Measurements from ENCODE around the gene TMEM125. TPM values are rescaled to one million over a fixed set of nuclear protein-coding genes. Genes with fewer than 3 reads are reported as not detected.

TMEM125 gene
- total RNA-seq, 2 donors from 2014 or later = 0.41 to 0.65 TPM

DNA sequence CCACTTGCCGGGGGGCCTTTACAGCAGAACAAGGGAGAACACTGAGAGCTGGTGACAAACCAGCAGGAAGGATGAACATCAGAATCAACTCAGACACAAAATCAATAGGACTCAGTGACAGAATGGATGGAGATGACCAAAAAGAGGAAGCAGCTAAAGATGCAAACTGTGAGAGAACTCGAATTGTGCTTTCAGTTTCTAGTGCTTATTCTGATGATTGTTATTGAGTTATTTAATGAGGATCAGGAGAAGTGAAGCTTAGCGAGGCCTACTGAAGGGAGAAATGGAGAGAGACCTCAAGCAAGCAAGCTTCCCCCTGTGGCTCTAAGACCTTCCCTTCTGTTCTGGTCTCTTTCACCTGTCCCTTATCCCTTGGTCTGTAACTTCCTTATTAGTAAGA is 30.3 kb upstream of the TMEM125 start:
- ATAC-seq (no peak), DNase-seq (no peak)
- intact Hi-C loops (cut with DNase I) = loop anchor here (2.0 to 10.0 kb wide), 3 partner anchors 63 to 145 kb away; partner anchors contain the start of genes MED8 (in 1 of the 2), SZT2 (in 1 of the 2) and TIE1 (in 1 of the 2)

DNA sequence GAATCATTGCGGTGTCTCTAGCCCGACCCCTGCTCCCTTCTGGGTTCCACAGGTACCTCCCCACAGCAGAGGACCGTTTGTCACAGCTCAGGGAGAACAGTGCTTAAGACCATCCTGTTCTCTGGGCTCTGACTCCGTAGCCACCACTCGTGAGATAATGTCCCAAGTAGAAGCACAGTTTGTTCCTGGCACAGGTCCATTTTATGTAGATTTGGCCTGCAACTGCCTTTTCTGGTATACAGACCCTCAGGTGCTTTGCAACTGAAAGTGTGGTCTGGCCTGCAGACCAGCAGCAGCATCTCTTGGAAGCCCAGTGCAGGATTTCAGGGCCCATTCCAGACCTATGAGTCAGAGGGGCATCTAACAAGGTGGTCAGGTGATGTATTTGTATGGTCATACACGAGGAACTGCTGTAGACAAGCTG is 28.4 kb upstream of the TMEM125 start:
- ATAC-seq (peak in 1 of 2 donors; percentile 10), DNase-seq (no peak)
- intact Hi-C loops (cut with DNase I) = no loop called here

DNA sequence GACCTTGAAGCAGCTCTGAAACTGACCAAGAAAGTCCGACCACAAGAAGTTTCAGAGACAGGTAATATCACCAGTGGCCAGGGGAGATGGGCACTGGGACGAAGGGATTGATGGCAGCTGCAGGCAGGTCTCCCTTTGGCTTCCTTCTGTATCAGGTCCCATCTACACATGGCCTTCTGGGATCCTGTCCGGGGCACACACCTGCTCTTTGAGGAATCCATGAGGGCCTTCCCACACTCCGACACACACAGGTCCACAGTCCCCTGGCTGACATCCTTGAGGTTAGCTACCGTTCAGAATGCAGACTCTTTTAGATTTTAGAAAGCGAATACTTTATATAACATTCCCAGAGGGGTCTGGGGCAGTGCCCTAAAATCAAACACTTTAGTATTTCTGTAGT is 26.5 kb upstream of the TMEM125 start:
- intact Hi-C loops (cut with DNase I) = no loop called here
- DNase-seq = no peak
- ATAC-seq = no peak

DNA sequence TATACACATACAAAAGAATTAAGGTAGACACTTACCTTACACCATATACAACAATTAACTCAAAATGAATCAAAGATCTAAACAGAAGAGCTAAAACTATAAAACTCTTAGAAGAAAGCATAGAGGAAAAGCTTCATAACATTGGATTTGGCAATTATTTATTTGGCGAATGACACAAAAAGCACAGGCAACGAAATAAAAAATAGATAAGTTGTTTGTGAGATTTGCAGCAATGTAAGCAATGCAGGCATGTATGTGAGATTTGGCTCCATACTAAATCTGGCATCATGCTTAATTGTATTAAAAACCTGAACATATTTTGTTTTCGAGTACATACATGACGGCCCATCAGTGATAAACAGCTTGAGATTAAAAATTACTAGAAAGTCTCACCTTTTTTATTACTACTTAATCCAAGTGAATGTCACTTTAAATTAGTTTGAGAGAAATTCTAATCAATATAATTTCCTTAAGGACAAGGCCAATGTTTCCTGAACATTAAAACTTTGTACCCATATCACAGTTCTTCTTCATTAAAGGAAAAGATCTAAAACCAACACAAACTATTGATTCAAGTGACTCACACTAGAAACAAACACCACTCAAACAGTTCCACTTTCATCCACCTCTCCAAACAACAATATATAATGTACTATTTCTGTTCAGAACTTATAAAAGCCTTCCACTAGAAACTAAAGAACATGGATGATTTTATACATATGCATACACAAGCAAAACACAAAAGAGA is 23.1 kb upstream of the TMEM125 start:
- intact Hi-C loops (cut with DNase I) = no loop called here
- ATAC-seq (no peak), DNase-seq (no peak)

DNA sequence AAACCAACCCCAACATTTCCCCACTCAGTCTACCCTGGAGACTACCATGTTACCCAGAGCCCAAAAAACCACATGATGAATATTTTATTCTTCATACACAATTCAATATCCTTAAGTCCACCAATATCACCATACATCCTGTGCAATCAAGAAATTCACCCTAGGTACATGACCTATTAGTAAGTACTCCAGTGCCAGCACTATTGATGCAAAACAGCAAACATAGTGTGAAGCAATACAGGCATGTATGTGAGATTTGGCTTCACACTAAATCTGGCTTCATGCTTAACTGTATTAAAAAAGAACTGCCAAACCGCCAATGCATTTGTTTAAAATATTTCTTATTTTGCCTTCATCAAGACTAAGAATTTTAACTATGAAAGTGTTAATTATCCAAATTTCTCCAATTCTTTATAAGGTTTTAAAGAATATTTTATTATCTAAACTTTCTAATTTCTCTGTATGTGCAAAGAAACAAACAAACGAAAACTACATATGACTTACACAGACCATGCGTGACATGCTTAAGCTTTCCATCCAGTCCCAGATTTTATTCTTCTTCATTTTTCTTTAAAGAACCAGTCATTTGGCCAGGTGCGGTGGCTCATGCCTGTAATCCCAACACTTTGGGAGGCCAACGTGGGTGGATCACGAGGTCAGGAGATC is 22.4 kb upstream of the TMEM125 start:
- DNase-seq (no peak), ATAC-seq (no peak)
- intact Hi-C loops (cut with DNase I) = no loop called here

DNA sequence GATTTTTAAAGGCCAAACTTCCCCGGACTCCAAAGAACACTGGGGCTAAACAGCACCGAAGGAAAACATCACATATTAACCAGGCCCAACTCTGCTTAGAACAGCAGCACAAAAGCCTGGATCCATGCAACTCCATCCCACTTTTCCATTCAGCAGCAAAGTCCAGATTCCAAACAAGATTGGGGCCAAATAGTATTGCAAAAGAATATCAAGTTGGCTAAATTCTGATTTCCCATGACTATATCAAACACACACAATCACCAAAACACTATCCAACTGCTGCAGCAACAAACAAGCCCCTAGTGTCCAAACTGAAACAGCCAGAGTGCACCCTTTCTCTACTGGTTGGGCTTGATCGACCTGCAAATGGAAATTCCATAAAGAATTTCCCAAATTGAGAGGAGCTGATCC is 19.4 kb upstream of the TMEM125 start:
- ATAC-seq = peak in 1 of 2 donors; percentile 57
- intact Hi-C loops (cut with DNase I) = no loop called here

DNA sequence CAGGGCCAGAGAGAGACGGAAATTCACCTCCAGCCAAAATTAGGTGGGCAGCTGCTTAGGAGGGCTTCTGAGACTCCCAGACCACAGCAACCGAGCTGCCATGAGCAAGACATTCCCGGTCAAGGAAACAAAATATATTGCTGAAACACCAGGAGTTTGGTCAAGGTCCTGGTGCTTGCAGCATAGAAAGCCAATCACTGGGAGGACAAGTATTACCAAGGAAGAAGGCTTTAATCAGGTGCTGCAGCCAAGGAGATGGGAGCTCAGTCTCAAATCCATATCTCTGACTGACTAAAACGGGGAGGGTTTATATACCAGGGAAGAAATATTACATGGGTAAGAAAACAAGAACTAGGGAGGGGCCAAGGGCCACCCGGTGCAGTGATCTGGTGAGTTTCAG is 18.8 kb upstream of the TMEM125 start:
- intact Hi-C loops (cut with DNase I) = no loop called here
- no peak for DNase-seq
- ATAC-seq = no peak

More for the DNA sequence above, 19.4 kb upstream of the TMEM125 start:
- DNase-seq = no peak

DNA sequence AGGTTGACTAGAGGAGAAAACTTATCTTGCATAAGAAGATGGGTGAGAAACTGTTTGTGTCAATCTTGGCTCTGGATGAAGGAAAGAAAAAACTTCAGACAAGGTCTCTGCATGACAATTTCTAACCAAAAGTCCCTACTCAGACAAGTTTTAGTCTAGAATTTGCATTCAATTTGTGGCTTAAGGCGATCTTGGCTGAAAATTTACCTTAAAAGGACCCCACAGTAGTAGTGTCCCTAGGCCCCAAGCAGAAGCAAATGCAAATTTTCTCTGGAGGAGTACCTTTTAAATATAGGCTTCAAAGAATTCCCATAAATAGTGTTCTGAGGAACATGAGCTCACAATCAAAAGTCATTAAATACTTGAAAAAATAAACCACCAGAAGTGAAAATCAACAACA is 17.6 kb upstream of the TMEM125 start:
- DNase-seq (no peak), ATAC-seq (no peak)
- intact Hi-C loops (cut with DNase I) = no loop called here

DNA sequence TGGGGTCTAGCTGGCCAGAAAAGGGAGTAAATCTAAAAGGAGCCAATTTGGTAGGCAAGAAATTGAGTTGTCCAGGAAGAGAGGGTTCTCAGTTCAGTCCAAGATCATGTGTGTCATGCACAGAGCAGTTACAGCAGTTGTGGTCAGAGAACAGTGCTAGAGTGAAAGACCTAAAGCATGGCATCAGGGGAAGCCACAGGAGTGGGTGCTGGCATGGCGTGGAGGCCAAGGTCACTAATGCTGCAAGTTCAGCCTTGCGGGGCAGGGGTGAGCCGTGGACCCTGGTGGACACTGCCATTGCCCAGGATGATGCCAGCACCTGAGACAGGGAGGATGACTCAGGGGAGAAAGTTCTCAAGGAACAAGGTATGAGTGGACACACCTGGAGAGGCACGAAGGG is 16.6 kb upstream of the TMEM125 start:
- DNase-seq (no peak), ATAC-seq (no peak)
- intact Hi-C loops (cut with DNase I) = no loop called here

DNA sequence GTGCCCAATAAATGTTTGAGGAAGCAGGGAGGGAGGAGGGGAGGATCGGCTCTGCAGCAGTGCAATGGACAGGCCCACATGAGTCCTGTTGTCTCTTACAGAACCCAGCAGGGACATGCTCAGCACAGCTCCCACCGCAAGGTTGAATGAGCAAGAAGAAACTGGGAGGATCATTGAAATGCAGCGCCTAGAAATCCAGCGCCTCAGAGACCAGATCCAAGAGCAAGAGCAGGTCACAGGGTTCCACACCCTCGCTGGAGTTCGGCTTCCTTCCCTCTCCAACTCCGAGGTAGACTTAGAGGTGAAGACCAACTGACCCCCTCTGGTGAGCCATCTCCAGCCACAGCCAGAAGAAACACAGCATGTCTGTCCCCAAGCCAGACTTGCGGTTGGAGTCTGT is 15.9 kb upstream of the TMEM125 start:
- DNase-seq (no peak), ATAC-seq (no peak)
- intact Hi-C loops (cut with DNase I) = no loop called here

DNA sequence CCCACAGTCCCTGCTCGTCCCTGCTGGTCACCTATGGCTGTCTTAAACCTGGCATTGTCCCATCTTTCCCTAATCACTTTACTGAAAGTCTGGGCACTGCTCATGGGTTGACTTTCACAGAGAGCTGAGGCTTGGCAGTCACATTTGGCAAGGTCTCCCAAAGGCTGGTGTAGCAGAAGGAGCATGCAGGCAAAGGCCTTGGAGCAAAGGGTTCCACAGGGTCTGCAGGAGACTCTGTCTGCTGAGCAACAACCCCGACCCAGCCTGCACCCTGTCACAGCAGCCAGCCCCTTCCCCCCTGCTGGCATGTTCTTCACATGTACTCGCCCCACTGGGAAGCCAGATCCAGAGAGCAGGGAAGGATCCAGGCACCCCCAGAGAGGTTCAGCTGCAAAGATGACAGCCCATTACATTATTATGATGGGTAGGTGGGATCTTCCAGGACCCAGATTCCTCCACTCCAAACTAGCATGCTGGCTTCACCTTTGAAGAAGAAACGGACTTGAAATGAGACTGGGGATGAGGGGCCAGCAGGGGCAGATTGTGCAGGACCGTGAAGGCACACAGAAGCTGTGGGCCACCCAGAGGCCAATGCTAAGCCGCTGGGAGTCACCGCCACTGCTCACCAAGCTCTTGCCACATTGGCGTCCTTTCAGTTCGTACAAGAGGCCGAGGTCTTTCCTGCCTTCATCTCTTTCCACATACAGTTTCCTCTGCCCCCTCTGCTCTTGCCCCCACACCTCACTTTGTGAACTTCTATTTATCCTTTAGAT is 14.2 kb upstream of the TMEM125 start:
- DNase-seq (no peak), ATAC-seq (peak; percentile 63 to 83)
- intact Hi-C loops (cut with DNase I) = no loop called here

DNA sequence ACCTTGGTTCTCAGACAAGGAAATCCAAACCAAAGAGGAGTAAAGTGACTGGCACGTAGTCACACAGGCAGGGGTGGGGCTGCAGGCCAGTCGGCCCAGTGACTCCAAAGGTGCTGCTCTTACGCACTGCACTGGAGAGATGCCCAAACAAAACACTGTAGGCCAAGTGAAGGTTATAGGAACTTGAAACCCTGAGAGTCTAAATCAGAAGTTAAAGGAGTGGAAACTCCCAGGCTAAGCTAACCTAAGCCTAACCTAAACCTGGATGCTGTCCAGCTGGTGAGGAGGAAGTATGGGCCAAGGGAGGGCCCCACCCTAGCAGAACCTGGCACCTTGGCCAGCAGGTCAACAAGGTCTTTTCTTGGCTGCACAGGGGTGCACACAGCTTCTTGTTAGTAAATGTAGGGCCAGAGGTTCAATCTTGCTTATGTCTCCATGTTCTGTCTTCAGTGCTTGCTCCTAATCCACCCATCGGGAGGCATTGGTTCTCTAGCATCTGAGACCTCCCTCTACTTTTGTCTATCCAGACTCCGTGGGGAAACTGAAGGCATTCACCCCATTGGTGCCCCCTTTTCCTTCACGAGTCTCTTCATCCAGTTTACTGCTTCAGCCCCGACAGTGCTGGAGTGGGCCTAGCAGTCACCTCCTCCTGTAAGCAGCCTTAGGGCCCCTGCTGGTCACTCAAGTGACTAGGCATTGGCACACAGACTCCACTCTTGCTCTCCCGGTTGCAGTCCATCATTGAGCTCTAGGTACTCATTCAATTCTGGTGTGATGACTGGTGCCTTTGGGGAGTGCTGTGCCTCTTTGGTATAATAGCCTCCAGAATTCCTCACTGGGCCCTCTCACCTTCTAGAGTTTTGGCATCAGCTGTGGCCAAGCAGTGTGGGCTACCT is 12.9 kb upstream of the TMEM125 start:
- ATAC-seq (peak; percentile 12 to 80), DNase-seq (no peak)
- intact Hi-C loops (cut with DNase I) = no loop called here

DNA sequence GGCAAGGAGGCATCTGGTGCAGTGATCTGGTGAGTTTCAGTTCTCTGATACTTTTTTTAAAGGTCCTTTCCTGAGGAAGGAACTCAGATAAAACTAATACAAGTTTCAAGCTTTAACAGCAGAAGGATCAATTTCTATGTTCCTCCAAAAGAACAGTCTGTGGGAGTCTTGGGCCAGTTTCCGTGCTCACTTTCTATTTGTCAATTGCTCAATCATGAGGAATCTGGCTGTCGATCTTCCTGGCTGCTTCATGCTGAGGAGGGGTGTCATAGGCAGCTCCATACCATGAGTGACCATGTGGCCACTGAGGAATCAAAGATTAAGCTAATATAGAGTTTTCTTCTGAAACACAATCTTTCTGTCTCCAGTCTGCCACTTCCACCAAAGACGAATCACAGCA is 11.4 kb upstream of the TMEM125 start:
- intact Hi-C loops (cut with DNase I) = no loop called here
- DNase-seq (no peak), ATAC-seq (no peak)

DNA sequence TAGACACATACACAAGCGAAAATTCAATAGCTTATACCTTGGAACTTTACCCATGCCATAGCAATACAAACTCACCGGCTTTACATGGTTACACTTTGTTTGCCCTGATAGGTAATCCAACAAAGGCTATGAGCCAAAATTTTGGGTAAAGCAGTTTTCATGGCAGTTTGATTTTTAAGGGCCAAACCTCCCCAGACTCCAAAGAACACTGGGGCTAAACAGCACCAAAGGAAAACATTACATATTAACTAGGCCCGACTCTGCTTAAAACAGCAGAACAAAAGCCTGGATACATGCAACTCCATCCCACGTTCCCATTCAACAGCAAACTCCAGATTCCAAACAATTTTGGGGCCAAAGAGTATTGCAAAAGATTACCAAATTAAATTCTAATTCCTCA is 4.4 kb upstream of the TMEM125 start:
- intact Hi-C loops (cut with DNase I) = no loop called here
- DNase-seq (no peak), ATAC-seq (no peak)

DNA sequence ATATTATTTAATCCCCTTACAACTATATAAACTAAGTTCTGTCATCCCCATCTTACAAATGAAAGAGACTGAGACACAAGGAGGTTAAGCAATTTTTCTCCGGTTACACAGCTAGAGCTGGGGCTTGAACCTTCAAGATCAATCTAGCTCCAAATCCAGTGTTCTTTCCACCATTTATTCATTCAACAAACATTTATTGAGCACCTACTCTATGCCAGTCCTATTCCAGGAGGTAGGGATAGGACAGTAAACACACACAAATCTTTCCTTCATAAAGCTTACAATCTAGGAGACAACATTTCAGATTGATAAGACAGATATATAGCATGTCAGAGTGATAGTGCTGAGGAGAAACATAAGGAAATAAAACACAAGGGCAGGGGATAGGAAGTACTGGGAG is 2.9 kb upstream of the TMEM125 start:
- intact Hi-C loops (cut with DNase I) = no loop called here
- DNase-seq = no peak
- ATAC-seq = no peak

DNA sequence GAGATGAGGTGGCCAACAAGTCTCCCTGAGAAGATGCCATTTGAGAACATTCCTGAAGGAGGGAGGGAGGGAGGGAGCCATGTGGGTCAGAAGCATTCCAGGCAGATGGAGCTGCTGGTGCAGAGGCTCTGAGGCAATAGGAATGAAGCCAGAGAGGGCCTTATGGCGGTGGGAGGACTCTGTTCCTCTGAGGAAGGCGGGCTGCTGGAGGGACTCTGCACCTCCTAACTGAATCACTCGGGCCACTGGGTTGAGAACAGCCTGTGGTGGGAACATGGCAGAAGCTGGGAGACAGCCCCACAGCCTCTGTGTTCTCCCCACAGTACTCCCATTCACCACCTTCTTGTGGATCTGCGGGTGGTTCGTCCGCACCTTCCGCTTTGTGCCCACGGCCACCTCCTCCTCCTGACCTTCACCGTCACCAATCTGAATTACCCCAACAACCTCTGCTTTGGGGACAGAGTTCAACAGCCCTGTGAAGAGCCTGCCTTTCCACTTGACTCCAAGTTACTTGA is 2.4 kb upstream of the TMEM125 start:
- no peak for DNase-seq
- intact Hi-C loops (cut with DNase I) = no loop called here

DNA sequence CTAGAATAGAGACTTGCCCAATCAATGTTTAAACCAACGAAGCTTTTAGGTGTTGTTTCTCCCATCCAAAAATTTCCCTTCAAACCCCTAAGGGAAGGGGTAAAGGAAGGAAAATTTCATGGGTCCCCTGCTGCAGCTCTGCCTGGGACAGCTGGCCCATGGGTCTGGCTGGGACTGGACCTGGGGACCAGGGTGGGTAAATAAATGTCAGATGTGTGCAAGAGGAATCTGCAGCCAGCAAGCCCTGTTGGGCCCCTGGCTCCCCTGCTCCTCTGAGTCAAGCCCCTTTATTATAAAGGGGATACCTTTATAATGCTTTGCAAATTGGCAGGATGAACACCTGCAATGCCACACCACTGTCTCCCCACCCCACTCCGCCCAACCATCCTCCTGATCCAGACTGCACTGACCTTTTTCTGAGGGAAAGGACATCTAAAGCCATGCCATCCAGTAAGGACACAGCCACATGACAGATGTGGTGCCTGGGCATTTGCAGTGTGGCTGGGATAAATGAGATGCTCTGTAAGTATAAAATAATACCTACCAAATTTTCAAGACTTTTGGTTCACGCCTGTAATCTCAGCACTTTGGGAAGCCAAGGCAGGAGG is 1.9 kb upstream of the TMEM125 start:
- no peak for DNase-seq
- intact Hi-C loops (cut with DNase I) = no loop called here
- no peak for ATAC-seq

More for the DNA sequence above, 2.4 kb upstream of the TMEM125 start:
- ATAC-seq = no peak

DNA sequence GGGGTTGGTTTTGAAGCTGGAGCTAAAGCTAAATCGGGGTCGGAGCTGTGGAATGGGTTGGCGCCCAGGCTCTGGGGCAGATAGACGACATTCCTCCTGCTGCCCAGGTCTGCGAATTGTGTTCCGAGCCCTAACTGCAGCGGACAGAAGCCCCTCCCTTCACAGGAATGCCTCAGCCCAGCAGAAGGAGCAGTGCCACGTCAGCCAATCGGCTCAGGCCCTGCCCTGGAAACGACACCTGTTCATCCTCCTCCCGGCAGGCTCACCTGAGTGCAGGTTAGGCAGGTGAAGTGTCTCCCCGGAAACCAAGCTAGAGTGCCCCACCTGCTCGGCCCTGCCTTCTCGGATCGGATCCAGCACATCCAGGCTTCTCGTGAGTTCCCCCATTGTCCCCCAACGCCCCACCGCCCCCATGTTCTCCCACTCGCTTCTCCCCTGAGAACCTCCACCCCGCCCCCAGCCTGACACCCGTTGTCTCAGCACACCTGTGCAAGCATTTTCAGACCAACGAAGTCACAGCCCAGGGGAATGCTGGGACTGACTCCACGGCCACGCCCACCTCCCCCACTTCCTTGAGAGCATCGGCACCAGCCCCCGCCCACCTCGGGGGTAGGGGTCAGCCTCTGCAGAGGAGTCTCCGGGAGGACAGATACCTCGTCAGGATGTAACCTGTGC is 775 bp downstream of the TMEM125 start:
- intact Hi-C loops (cut with DNase I) = no loop called here
- DNase-seq (no peak), ATAC-seq (peak; percentile 29 to 51)

Data from left cardiac atrium (tissue), 4 donors.